HL-60 (cell line): ENCODE data around the gene ADGRG6.

Experiments
- SPI1 ChIP-seq: IDR thresholded peaks from 2 replicates; pipeline ENCODE4 v1.6.1; 2012; ENCODE audit warnings: low read depth, mild to moderate bottlenecking, borderline replicate concordance
- TF ChIP-seq, protein P1 (sequence below): IDR thresholded peaks from one replicate; pipeline ENCODE4 v1.5.1; 2011; ENCODE audit warnings: low read length, control low read depth, inconsistent platforms; ENCODE audit not compliant: insufficient read depth

DNA sequence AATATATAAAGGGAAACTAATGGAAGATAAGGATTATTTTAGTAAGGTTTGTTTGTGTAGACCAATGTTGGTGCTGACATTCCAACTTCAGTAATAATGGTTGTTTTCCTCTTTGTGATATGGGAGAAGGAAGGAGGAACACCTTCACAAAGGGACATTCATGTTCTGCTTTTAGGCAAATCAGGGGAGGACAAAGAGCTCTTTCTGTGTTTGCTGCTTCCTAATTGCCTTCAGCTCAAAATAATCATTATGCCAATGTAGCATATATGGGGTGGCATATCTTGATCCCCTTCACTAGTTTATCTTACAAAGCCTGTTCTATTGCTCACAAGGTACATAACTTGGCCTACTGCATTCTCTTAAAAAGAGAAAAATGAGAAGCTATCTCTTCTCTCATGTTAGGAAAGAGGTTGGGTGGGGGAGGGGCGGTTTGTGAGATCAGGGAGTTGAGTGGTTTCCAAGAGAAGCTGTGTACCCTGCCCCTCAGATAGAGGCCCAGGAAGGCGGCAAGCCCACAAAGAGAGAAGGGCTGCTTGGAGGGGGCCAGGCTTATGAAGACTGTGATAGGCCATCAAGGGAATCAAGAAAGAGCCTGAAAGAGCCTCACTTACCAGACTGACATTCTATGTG lies 4.7 kb upstream of the ADGRG6 start:
- TF ChIP-seq, protein P1, sequence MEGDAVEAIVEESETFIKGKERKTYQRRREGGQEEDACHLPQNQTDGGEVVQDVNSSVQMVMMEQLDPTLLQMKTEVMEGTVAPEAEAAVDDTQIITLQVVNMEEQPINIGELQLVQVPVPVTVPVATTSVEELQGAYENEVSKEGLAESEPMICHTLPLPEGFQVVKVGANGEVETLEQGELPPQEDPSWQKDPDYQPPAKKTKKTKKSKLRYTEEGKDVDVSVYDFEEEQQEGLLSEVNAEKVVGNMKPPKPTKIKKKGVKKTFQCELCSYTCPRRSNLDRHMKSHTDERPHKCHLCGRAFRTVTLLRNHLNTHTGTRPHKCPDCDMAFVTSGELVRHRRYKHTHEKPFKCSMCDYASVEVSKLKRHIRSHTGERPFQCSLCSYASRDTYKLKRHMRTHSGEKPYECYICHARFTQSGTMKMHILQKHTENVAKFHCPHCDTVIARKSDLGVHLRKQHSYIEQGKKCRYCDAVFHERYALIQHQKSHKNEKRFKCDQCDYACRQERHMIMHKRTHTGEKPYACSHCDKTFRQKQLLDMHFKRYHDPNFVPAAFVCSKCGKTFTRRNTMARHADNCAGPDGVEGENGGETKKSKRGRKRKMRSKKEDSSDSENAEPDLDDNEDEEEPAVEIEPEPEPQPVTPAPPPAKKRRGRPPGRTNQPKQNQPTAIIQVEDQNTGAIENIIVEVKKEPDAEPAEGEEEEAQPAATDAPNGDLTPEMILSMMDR = no peak
- no peak for TF ChIP-seq SPI1
